GM19351 (cell line): ENCODE measurements around the gene DCAF8.

Source experiments
- ATAC-seq: cut with Tn5 transposase; IDR thresholded peaks from one replicate; pipeline ENCODE4 v1.9.1; 2021; ENCODE audit warnings: mild to moderate bottlenecking, moderate library complexity; ENCODE audit not compliant: unreplicated experiment

The DCAF8 gene

GRCh38 chr1:160206421-160207117 is 55.8 kb downstream of the DCAF8 start:
- ATAC-seq, result no peak

DNA sequence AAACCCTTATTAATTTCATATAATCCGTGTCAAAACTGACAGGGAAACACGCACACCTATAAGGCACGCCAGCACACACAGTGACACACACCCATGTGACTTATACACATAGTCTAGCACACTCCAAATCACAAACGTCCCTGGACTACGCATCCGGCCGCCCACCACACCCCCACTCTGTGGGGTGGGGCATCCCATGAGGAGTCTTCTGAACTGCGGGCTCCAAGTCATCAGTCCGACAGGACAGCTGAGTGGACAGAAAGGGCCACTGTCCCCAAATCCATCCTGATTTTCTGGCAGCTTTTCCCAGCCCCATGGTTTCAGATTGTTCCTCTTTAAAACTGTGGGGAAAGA is 56.3 kb downstream of the DCAF8 start:
- ATAC-seq, result peak; percentile 50

GRCh38 chr1:160205242-160206035 is 56.9 kb downstream of the DCAF8 start, which contains the start of gene PEA15:
Gene PEA15, plus strand, starts transcription at chr1:160205384. Its CDS starts 6,161 bp downstream, at chr1:160211545.
- ATAC-seq, result peak; percentile 46

- peak; percentile 59 for ATAC-seq
Measured at GRCh38 chr1:160204526-160205241, 57.7 kb downstream of the DCAF8 start.

DNA sequence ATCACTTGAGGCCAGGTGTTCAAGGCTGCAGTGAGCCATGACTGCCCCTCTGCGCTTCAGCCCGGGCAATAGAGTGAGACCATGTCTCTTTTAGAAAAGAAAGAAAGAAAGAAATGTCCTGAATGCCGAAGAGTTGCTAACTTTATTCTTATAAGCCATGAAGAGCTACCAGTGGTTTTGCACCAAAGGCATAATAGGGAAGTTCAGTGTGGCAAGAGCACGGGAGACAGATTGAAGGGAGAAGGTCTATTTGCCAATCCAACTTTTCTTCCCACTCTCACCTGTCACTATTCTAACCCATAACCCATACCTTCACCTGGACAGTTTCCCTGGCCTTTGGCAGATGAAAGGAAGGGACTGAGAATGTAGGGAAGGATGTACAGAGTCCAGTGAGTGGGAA is 61.6 kb downstream of the DCAF8 start:
- ATAC-seq, result no peak

DNA sequence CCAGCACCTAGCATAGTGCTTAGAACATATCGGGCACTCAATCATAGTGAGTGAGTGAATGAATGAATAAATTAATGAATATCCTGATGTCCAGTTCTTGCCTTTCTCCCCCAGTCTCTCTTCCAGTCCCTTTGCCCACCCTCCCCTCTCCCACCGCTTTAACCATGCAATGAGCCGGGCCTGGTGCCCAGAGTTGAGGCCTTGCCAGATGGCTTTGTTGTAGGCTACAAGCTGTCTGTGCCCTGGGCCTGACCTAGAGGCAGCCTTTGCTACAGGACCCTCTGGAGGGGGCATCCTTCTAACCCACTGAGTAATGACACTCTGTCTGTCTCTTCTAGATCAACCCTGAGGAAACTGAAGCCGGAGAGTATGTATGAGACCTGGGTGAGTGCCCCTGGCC is 65.1 kb downstream of the DCAF8 start:
- ATAC-seq, result no peak

DNA sequence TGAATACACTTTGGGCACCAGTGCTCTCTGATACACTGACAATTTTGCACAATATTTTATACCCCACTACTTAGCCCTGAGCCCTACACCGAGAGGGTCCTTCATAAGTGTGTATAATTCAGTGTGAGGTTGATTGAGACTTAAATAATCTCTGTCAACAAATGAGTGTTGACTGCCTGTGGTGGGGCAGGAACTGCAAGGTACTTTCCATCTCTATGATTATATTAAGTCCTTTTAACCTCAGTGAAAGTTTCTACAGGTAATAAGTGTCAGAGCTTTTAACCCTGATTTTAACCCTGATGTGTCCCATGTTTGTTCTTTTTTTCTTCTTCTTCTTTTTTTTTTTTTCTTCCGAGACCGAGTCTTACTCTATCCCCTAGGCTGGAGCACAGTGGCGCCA is 66.2 kb downstream of the DCAF8 start:
- no peak for ATAC-seq

DNA sequence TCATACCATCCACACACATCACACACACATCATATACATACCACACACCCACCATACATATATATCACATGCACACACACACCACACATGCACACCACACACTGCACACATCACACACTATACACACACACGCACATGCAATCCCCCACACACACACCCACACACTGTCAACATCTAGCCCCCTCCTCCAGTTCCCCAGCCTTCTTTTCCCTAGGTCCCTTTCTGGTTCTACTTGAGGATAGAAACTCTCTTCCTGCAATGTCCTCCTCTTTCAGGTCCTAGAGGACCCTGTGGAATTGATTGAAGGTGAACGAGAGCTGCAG is 67.7 kb downstream of the DCAF8 start:
- ATAC-seq, result no peak

- ATAC-seq, result no peak
Measured at GRCh38 chr1:160193832-160194736, 68.3 kb downstream of the DCAF8 start.

DNA sequence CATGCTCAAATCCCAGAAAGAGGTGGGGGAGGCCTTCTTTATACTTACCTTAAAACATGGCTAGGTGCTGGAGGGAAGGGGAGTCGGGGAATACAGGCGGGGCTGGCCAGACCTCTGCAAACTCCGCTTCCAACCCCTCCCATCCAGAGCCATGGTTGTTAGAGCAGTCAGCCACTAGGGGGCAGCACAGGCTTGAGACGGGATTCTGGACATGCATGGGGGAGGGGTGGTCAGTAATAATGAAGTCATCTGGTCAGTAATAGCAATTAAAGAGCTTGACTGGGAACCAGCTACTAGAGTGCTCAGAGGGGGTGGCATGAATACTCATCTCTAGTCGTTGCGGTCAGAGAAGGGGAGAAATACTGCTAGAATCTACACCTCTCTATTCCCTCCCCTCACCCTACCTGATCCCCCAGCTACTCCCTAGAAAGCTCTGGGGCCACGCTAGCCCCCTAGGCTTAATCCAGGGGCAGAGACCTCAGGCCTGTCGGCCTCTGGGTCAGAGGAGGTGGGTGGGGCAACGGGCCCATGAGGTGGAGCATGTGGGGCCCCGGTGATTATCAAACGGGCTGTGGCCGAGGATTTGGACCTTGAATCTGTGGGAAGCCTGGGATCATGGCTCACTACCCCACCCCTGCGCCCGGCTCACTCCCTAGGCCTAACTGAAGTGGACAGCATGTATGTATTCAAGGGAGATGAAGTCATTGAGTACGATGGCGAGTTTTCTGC is 69.1 kb downstream of the DCAF8 start:
- ATAC-seq, result no peak

DNA sequence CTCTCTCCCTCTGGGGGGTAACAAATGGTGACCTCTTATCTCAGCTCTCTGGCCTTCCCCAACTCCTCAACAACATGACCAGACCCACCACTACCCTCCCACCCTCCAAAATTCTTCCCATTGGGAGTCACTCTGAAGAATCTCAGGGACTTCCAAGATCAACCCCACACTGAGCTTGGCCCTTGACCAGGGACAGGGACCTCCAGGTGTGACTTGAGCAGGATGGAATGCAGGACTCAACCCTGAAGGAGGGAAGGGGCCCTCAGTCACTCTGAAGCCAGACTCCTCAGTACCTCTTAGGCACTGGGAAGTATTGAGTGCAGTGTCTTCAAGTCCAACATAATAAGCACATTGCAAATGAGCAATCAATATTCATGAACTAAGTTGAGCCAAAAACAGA is 70.1 kb downstream of the DCAF8 start:
- ATAC-seq, result no peak

DNA sequence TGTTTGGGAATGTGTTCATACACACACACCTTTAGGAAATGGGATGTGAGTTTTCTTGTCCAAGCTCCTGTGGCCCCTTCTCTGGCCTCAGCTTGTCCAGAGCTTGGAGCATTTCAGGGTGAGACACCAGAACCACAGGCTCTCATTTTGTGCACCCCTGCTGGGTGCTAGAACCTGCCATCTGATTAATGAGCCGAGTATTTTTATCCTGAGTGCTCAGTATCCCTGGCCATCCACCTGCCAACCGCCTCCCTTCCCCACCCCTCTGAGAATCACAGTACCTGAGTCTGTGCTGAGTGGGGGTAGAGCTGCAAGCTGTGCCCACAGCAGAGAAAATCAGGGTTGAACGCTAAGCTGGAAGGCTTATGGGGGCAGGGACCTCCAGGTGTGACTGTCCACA is 70.6 kb downstream of the DCAF8 start:
- ATAC-seq, result no peak

- ATAC-seq, result no peak
Measured at GRCh38 chr1:160189649-160190625, 72.4 kb downstream of the DCAF8 start, which contains the start of gene CASQ1. Gene CASQ1, plus strand, starts transcription at chr1:160190575. Its CDS starts 177 bp downstream, at chr1:160190752.

DNA sequence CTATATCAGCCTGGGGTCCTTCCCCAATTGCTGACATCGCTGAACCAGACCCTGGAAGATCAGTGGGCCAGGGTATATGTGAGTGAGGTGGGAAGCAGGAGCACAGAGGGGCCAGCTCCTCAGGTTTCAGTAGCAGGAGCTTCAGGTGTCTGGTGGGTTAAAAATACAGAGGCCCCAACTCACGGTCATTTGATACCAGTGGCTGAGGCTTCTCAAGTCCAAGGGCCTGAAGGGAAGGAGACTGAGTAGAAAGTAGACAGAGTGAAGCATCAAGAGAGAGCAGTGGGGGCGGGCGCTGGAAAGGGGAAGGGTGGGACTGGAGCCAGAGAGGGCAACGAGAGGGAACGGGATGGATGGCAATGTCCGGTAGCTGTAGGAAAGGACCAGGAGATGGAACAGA is 74.0 kb downstream of the DCAF8 start:
- ATAC-seq, result no peak

GRCh38 chr1:160187407-160187806 is 74.9 kb downstream of the DCAF8 start:
- ATAC-seq, result no peak

GRCh38 chr1:160186729-160187128 is 75.6 kb downstream of the DCAF8 start:
- ATAC-seq, result no peak

DNA sequence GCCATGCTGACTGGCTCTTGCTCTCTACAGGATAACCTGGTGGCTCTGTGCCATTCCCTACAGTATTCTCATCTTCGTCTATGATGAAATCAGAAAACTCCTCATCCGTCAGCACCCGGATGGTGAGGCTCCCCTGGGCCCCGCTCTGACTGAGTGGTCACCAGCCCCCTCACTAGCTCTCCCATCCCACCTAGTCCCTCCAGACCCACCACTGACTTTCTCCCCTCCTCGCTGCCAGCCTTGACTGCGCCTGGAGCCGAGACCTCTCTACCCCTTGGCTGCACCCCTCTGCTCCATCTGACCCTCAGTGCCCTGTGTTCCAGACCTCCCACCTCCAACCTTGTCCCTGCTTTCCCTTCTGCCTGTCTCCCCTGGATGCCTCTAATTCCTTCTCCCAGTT is 76.1 kb downstream of the DCAF8 start:
- ATAC-seq, result no peak

GRCh38 chr1:160179336-160179735 is 83.0 kb downstream of the DCAF8 start:
- no peak for ATAC-seq

GRCh38 chr1:160178731-160179130 is 83.6 kb downstream of the DCAF8 start:
- ATAC-seq, result no peak
